NCI-H1436 (cell line): ENCODE measurements around the gene MDM1.

ENCODE experiments used
- DNase-seq: peaks from one replicate; lab custom pipeline; 2025; lab: John Stamatoyannopoulos, UW

The MDM1 gene, protein sequence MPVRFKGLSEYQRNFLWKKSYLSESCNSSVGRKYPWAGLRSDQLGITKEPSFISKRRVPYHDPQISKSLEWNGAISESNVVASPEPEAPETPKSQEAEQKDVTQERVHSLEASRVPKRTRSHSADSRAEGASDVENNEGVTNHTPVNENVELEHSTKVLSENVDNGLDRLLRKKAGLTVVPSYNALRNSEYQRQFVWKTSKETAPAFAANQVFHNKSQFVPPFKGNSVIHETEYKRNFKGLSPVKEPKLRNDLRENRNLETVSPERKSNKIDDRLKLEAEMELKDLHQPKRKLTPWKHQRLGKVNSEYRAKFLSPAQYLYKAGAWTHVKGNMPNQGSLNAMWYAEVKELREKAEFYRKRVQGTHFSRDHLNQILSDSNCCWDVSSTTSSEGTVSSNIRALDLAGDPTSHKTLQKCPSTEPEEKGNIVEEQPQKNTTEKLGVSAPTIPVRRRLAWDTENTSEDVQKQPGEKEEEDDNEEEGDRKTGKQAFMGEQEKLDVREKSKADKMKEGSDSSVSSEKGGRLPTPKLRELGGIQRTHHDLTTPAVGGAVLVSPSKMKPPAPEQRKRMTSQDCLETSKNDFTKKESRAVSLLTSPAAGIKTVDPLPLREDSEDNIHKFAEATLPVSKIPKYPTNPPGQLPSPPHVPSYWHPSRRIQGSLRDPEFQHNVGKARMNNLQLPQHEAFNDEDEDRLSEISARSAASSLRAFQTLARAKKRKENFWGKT

GRCh38 chr12:68331869-68332727, at the start of gene MDM1:
MDM1 (minus strand) TSS chr12:68332362; CDS start chr12:68332245, 117 bp downstream.
- peak; percentile 99 for DNase-seq

DNA sequence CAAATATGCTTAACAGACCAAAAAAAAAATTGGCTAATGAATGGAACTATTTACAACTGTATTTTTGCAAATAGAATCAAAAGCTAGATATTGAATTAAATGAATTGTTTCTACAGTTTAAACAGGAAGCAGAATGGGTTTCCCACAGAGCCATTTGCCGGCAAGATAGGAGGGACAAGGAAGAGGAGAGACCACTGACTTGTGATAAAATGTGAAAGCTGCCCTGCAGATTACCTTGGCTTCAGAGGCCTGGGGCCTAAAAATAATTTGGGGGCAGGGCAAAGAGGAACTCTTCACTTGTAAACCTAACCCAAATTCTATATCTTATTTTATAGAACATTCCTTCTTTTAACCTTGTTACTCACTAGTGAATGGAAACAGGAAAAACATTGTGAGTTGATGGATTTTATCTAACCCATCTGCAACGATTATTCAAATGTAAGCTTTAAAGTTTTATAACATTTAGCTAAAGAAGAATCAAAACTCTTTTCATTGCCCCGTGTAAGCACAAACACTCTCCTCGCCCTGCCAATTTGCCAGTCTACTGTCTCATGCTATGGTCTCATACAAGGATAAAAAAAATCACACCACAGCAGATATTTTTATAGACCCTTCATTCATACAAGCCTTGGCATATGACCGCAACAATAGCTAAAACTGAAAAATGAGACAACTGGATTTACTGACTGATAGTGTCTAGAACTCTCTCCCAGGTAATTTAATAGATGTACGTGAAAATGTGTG, 49.5 kb upstream of the MDM1 start:
- no peak for DNase-seq

- no peak for DNase-seq
Observed at GRCh38 chr12:68378872-68379606, 46.9 kb upstream of the MDM1 start.

DNA sequence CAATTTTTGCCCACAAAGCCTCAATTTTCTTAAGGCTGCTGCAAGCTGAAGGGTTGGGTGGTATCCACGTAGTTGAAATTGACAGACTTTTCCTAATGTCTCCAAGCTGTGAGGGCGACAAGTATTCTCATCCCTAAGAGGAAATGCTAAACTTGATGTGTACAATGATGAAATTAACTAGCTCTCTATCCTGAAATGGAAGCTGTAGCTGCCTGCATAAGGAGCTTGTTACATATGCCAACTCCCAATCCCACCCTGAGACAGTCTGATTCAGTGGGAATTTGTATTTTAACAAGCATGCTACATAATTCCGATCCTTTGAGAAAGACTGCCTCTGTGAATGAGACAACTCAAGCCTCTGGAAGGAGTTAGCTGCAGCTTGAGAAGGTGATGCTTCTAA, 45.7 kb upstream of the MDM1 start:
- no peak for DNase-seq

- peak; percentile 38 for DNase-seq
Observed at GRCh38 chr12:68376901-68377300, 44.7 kb upstream of the MDM1 start.

DNA sequence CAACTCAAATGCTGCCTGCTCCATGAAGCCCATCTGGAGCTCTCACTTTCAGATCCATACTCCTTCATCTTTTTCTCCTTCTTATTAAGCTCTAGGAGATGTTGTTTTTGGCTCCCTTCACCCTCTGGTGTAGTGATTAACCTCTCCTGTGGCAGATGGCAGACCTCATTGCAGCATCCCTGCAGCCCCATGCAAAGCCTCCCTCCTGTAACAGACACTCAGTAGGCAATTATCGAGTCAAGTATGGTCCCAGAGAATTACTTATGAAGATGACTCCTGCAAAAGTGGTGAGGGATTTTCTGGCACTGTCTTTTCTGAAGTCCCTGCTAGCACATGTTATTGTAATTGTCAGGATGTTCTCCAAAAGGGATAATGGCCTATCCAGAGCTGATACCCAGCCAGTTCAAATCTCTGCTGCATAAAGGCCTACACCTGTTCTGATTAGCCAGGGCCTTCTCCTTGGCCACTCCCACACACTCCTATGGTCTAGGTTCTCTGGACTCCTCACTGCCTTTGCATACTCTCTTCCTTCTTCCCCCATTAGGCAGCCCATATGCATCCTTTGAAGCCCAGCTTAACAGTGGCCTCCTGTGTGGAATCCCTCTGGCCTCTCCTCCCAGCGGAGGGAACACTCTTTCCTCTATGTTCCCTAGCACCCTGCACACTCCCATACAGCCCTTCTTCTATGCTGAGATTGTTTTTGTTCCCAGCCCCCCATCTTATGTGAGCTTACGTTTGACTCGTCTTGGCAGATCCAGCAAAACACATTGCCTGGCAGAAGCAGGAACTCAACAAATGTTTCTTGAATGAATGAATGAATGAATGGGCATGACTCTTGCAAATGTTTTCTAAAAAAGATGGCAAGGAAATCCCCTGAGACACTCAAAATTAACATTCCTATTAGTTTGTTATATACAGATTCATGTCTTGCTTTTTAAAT, 43.9 kb upstream of the MDM1 start:
- DNase-seq = peak; percentile 38

DNA sequence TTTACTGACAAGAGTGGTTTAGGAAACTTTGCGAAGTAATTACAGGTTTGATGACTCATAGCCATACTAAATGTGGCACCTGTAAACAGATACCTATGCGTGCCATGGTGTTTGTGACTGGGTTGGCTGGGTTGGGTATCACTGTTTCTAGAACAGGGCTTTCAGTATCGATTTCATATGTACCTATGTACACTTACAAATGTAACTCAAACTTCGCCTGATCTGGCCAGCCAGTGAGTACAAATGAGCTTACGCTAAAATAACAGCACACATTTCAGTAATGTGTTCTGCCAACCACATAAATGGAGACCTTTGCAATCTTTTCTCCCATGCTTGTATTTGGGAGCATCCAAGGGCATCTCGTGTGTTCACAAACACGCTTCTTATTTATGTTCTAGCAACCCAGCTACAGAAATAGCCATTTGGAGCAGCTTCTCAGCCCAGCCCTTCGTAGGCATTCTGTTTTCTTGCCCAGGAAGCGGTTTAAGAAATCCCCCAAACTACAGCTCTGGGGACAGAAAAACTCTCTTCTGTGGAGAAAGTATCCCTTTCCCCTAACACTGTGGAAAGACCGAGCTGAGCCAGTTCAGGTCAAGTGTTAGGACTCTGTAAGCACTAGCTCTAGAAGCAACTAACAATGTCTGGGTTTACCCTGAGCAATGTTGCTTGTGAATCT, 42.3 kb upstream of the MDM1 start:
- DNase-seq = no peak

GRCh38 chr12:68370667-68371066, 38.5 kb upstream of the MDM1 start:
- no peak for DNase-seq

- DNase-seq = no peak
Observed at GRCh38 chr12:68370006-68370590, 37.9 kb upstream of the MDM1 start.

DNA sequence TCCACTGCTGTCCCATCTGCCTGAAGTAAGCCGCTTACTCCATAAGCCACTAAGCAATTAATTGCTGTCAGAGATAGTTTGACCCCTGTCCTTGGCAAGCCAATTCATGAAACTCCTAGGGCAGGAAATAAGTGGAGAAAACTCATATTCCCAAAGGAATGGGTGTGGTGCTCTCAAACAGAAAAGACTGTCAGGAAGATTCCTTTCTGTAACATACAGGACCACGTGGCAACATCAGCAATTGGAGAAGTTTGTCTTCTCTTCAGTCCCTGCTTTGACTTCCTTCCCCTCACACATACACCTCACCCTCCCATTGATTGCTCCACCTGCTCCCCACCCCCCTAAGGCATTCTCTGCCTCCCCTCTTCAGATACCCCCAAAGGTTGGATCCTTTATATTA, 36.2 kb upstream of the MDM1 start:
- no peak for DNase-seq

GRCh38 chr12:68367903-68368302, 35.7 kb upstream of the MDM1 start:
- DNase-seq = no peak

DNA sequence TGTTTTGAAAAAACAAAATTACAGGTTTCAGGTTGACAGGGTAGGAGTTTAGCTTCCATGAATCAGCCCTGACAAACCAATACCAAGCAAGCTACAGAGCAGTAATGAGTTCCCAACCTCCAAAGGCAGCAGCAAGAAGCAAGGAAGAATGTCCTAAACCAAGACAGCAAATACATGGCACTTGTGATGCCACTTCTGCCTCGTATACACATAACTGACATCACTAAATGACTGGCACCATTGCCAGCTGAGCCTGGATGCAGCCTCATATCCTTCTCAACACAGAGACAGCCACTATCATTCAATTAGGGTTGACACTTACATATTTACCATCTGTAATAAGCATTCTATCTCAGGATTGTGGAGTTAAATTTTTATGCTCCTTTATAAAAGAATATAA, 35.0 kb upstream of the MDM1 start:
- DNase-seq = no peak

DNA sequence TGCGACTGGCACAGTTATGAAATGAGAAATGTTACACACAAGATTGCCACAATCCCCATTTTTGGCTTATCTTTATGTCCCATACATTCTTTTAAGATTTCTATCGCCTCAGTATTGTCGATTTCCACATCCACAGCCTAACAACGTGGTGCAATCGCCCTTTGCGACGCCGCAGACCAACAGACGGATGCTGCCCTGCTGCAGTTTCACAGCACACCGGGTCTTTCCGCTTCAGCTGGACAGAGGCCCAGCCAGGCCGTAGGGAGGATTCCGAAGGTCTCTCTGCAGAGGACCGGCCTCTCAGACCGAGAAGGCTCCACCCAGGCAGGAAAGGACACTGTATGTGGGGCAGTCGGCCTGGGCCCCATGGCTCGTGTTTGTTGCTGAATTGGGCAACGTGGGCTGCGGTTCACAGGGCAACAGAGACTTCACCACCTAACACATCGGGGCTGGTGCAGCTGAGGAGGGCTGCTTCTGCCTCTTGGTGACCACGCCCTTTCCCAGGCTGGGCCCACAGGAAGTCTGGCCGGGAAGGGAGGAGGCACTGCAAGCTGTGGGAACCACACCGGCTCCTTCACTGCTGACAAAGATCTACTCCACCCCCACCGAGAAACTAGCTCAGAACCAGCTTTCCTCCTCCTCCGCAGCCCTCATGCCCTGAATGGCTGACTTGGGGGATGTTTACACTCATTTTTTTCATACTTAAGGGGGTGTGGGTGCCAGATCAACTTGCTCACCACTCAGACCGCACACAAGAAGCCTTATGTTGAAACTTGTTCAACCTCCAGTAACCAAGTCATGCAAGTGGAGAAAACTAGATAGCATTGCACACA, 32.9 kb upstream of the MDM1 start:
- DNase-seq = no peak

DNA sequence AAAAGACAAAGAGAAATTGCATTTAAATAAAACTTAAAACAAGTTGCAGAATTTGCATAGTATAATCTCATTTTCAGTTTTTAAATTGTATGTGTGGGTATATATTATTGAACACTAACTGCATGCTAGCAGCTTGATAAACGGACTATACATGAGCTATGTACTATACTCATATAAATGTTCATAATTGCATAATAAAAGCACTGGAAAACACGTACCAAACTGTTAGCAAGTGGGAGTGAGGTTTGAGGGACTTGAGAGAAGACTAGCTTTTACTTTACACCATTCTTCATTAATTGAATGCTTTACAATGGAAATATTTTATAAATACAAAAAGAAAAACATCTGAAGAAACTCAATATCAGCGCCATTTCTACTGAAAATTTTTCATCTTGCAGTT, 32.2 kb upstream of the MDM1 start:
- DNase-seq = no peak

GRCh38 chr12:68361953-68362352, 29.8 kb upstream of the MDM1 start:
- no peak for DNase-seq

GRCh38 chr12:68359674-68360073, 27.5 kb upstream of the MDM1 start:
- no peak for DNase-seq

DNA sequence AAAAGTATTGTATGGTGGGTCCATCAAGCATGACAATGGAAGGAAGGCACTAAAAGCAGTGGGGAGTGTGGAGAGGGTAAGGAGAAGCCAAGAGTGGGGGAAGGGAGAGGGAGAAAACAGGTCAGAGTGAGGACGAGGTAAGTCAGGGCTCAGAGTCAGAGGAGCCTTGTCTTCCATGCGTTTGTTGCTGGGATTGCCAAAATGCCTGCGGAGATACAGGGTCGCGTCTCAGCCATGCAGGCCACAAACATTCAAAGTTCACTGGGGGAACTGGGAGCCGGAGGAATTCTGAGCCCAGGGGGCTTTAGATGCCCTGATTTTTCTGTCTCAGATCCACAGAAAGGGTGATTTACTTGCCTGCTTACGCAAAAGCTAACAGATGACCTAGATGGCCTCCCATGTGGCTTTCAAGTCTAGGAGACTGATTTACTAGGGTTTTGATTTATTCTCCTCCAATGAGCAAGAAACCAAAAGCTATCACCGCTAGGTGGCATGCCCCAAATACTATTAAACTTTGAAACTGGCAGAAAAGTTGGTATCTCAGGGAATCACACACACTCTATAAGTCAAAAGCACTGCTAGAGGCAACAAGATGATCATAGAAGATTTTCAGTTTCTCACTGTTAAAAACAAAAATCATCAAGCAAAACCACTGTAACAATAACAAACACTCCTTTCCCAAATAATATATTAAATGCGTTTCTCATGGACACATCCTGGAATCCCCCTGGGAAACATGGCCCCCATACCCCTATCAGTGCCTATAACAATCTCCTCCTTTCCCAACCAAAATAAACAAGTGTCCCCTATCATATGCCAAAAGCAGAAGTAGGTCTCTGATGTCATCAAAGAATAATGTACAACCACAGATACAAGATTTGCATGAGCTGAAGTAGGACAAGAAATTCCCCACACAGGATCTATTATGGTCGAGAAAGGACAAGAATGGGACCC, 26.6 kb upstream of the MDM1 start:
- peak; percentile 25 for DNase-seq
